Measurements from ENCODE around the gene ABLIM2.
"Not testable (repeated sequence)": the region's sequence is repeated elsewhere in the genome, so short reads cannot be mapped to it uniquely, and the experiment has no call there.

The ABLIM2 gene

GRCh38 chr4:7950301-7951092, 208.1 kb downstream of the ABLIM2 start:
- DNase-seq: no peak

- DNase-seq: no peak
Measured at GRCh38 chr4:7949759-7950158, 208.9 kb downstream of the ABLIM2 start.

- DNase-seq: no peak
Measured at GRCh38 chr4:7947927-7948326, 210.7 kb downstream of the ABLIM2 start.

- no peak for DNase-seq
Measured at GRCh38 chr4:7945709-7946380, 212.8 kb downstream of the ABLIM2 start.

- DNase-seq: no peak
Measured at GRCh38 chr4:7944599-7945220, 213.9 kb downstream of the ABLIM2 start.

GRCh38 chr4:7943688-7944087, 214.9 kb downstream of the ABLIM2 start:
- not testable (repeated sequence) for DNase-seq

GRCh38 chr4:7943211-7943610, 215.4 kb downstream of the ABLIM2 start:
- DNase-seq: no peak

GRCh38 chr4:7941965-7942496, 216.6 kb downstream of the ABLIM2 start:
- no peak for DNase-seq

GRCh38 chr4:7941111-7941964, 217.3 kb downstream of the ABLIM2 start:
- DNase-seq: no peak

- DNase-seq: peak; percentile 84
Measured at GRCh38 chr4:7939377-7940108, 219.1 kb downstream of the ABLIM2 start, which contains the start of gene AFAP1. TSS of gene AFAP1 (minus strand) at chr4:7939861. CDS start at chr4:7872078, 67,783 bp downstream.

- no peak for DNase-seq
Measured at GRCh38 chr4:7938609-7939376, 219.8 kb downstream of the ABLIM2 start.

GRCh38 chr4:7938266-7938608, 220.4 kb downstream of the ABLIM2 start:
- DNase-seq: no peak

GRCh38 chr4:7937006-7937405, 221.6 kb downstream of the ABLIM2 start:
- no peak for DNase-seq

GRCh38 chr4:7933651-7934510, 224.7 kb downstream of the ABLIM2 start:
- no peak for DNase-seq

- DNase-seq: no peak
Measured at GRCh38 chr4:7932287-7932686, 226.3 kb downstream of the ABLIM2 start.

- no peak for DNase-seq
Measured at GRCh38 chr4:7929118-7929951, 229.3 kb downstream of the ABLIM2 start.

GRCh38 chr4:7928711-7929110, 229.9 kb downstream of the ABLIM2 start:
- no peak for DNase-seq

- no peak for DNase-seq
Measured at GRCh38 chr4:7926822-7927221, 231.8 kb downstream of the ABLIM2 start.

GRCh38 chr4:7924570-7924969, 234.0 kb downstream of the ABLIM2 start:
- DNase-seq: no peak
